Adipocyte (in vitro differentiated cells): ENCODE data around the gene CHN2.

ENCODE experiments used
- DNase-seq: peaks from one replicate; pipeline ENCODE4 v3.0.0-alpha.2; 2015; ENCODE audit warnings: low read depth
- H3K27me3 ChIP-seq: replicated peaks from 2 replicates; pipeline ENCODE4 v1.7.0; 2013; ENCODE audit warnings: mild to moderate bottlenecking, low read length, moderate library complexity; ENCODE audit not compliant: control insufficient read depth, insufficient read depth
- H3K36me3 ChIP-seq: 2 replicates; pipeline ENCODE4 v1.7.0; 2013; ENCODE audit warnings: low read length, mild to moderate bottlenecking, moderate library complexity; ENCODE audit not compliant: control insufficient read depth, insufficient read depth, severe bottlenecking
- H3K4me1 ChIP-seq: 2 replicates; pipeline ENCODE4 v1.7.0; 2013; ENCODE audit warnings: mild to moderate bottlenecking, low read length, moderate library complexity; ENCODE audit not compliant: control insufficient read depth, insufficient read depth
- H3K4me3 ChIP-seq: 2 replicates; pipeline ENCODE4 v1.7.0; 2013; ENCODE audit warnings: mild to moderate bottlenecking, low read length, moderate library complexity
- H3K9ac ChIP-seq: 2 replicates; pipeline ENCODE4 v1.7.0; 2013; ENCODE audit warnings: mild to moderate bottlenecking, low read length, moderate library complexity
- H3K9me3 ChIP-seq: 2 replicates; pipeline ENCODE4 v1.7.0; 2013; ENCODE audit warnings: mild to moderate bottlenecking, low read length, moderate library complexity; ENCODE audit not compliant: control insufficient read depth

CHN2 gene

DNA sequence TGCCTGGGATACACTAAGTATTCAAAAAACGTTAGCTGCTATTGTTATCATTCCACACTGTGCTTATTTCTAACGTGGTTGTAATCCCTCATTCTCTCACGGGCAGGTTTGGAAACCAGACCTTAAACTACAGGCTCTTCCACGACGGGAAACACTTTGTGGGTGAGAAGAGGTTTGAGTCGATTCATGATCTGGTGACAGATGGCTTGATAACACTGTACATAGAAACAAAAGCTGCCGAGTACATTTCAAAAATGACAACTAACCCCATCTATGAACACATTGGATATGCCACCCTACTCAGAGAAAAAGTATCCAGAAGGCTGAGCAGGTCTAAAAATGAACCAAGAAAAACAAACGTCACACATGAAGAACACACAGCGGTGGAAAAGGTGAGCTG lies 205.9 kb downstream of the CHN2 start:
- no peak for DNase-seq
- Histone ChIP-seq H3K9ac (no peak overlapping the region), H3K36me3 (no peaks in the 10 kb centered on the region), H3K27me3 (peaks cover 3% of the 10 kb centered on the region), H3K4me3 (no peak overlapping the region), H3K4me1 (peaks cover 14% of the 10 kb centered on the region), H3K9me3 (no peaks in the 10 kb centered on the region)

DNA sequence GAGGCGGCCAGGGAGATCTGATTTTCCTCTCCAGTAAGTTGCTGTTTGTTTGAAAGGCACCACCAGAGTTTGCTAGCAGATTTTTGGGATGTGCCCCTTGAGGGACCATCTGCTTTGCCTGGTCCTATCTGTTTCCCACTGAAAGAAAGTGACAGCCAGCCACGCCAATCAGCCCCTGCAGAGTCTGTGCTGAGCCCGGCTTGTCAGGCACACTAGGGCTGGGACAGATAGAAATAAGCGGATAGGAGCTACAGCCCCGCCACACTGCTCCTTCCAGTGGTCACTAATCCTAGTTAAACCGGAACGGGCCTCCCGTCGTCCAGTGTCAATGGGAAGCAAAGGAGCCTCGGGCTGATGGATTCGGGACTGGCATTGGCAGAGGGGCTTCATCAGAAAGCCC lies 207.2 kb downstream of the CHN2 start:
- Histone ChIP-seq H3K9me3 (no peaks in the 10 kb centered on the region), H3K4me3 (no peak overlapping the region), H3K4me1 (peaks cover 18% of the 10 kb centered on the region), H3K9ac (no peak overlapping the region), H3K27me3 (peaks cover 7% of the 10 kb centered on the region), H3K36me3 (no peaks in the 10 kb centered on the region)
- no peak for DNase-seq

DNA sequence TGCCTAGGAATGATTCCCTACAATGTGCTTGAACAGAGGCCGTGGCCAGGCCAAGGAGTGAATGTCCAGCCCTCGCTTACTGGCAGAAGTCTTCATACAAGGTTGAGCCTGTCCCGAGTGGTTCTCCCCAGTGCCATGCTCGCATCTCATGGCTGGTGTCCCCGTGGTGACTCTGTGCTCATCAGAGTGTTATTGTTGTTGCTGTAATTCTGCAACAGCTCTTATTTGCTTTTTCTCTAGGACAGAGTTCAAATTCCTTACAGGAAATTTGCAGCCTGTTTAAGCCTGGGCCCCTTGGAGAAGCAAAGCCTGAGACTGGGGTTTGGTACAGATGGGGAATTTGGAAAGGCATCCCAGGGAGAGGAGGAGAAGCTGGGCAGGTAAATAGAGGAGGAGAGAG lies 211.3 kb downstream of the CHN2 start:
- no peak overlapping the region for H3K4me3 ChIP-seq
- H3K27me3 ChIP-seq = peaks cover 8% of the 10 kb centered on the region
- no peak for DNase-seq
- H3K9ac ChIP-seq = no peak overlapping the region
- no peaks in the 10 kb centered on the region for H3K9me3 ChIP-seq
- no peaks in the 10 kb centered on the region for H3K36me3 ChIP-seq
- peaks cover 8% of the 10 kb centered on the region for H3K4me1 ChIP-seq

DNA sequence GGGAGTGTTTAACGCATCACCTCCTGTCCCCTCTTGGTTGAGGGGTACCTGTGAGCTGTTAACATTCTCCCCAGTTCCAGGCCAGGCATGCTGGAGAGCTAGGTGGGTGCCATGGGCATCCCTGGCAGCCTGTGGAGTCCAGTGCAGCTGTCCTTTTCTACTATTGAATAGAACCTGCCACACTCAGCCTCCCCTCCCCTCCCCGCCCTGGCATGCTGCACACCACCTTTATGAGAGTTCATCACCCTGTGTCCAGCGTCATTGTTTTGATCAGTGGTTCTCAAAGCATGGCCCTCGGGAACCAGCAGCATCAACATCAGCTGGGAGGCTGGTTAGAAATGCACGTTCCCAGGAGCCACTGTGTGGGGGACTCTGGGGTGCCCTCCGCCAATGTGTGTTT lies 211.8 kb downstream of the CHN2 start:
- H3K9ac ChIP-seq = no peak overlapping the region
- H3K4me3 ChIP-seq = no peak overlapping the region
- peaks cover 8% of the 10 kb centered on the region for H3K27me3 ChIP-seq
- DNase-seq = no peak
- no peaks in the 10 kb centered on the region for H3K36me3 ChIP-seq
- peaks cover 8% of the 10 kb centered on the region for H3K4me1 ChIP-seq
- H3K9me3 ChIP-seq = no peaks in the 10 kb centered on the region

DNA sequence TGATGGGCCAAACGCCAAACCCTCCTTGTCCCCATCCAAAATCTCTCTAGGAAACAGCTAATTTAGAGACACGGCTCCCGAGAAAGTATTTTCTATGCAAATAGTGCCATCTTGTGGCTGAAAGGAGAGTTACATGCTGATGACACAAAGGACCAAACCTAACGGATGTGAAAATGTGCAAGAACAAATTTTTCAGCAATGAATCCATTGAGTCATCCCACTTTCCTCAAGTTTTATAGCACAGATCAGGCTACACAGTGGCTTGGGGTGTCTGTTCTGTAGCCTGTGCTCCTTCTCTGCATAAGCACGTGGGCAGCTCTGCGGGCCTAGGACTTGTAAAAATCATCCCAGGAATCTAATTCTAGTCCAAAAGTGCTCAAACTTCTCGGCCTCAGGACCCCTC lies 214.3 kb downstream of the CHN2 start:
- peaks cover 8% of the 10 kb centered on the region for H3K4me1 ChIP-seq
- peak; percentile 91 for DNase-seq
- no peaks in the 10 kb centered on the region for H3K36me3 ChIP-seq

DNA sequence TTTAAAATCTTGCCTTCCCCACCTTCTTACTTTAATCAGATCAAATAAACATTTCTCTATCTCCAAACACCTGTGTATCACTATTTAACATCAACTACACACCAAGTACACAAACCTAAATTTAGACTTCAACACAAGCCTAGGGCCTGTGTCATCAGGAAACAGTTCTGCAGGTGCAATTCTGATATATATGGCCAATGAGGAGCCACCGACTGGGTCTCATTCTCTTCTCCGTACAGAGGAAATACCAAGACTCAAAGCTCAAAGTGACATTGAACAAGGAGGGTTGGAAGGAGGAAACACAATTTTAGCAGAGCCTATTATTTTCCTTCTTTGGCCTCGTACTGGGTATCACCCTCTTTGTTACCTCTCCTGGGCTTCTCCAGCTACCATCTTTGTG lies 216.4 kb downstream of the CHN2 start:
- no peaks in the 10 kb centered on the region for H3K9me3 ChIP-seq
- no peaks in the 10 kb centered on the region for H3K36me3 ChIP-seq
- H3K4me3 ChIP-seq = no peak overlapping the region
- no peak overlapping the region for H3K9ac ChIP-seq
- no peak for DNase-seq
- peaks cover 5% of the 10 kb centered on the region for H3K4me1 ChIP-seq
- H3K27me3 ChIP-seq = peaks cover 11% of the 10 kb centered on the region

More for the DNA sequence above, 214.3 kb downstream of the CHN2 start:
- Histone ChIP-seq H3K9ac (no peak overlapping the region), H3K27me3 (peaks cover 8% of the 10 kb centered on the region), H3K4me3 (no peak overlapping the region), H3K9me3 (no peaks in the 10 kb centered on the region)

DNA sequence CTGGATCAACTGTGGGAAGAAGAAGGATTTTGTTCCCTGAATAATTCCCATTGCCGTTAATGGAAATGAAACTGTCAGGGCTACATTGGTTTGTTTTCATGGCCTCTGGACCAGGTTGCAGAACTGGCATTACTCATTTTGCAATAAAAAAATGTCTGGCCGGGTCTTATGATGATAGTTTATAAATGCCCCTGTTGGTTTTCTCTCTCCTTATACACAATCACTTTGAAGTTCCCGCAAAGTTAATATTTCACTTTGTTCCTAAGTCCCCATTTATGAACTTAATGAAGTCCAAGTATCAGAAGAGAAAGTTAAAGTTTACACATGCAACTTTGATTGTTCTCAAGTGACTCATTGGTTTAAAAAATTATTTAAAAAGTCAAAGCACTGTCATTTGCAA lies 218.3 kb downstream of the CHN2 start:
- Histone ChIP-seq H3K4me1 (peaks cover 2% of the 10 kb centered on the region), H3K36me3 (no peaks in the 10 kb centered on the region), H3K9ac (no peak overlapping the region), H3K27me3 (peaks cover 3% of the 10 kb centered on the region), H3K4me3 (no peak overlapping the region), H3K9me3 (no peaks in the 10 kb centered on the region)
- DNase-seq = no peak

DNA sequence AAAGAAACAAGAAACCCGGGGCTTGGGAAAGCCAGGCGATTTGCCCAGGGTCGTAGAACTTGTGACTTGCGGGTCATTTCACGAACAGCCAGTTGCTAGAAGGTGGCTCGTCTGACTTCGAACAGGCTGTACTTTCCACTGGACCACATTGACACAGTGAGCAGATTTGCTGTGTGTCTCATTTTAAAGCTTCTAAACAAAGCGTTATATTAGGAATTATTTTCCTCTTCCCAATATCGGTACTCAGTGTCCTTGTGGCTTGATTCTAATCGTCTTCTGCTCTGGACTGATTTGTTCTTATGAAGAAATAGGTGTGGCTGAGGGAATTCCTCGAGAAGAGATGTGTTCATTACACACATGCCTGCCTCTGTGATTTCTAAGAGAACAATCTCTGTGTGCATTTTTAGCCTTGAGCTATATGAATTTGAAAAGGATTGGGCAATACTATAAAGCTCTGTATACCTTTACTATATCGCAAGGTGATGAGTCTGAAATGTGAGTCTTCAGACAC lies 219.1 kb downstream of the CHN2 start:
- Histone ChIP-seq H3K4me1 (peaks cover 2% of the 10 kb centered on the region), H3K27me3 (peaks cover 3% of the 10 kb centered on the region), H3K36me3 (no peaks in the 10 kb centered on the region), H3K9me3 (no peaks in the 10 kb centered on the region), H3K4me3 (no peak overlapping the region), H3K9ac (no peak overlapping the region)
- peak; percentile 16 for DNase-seq

DNA sequence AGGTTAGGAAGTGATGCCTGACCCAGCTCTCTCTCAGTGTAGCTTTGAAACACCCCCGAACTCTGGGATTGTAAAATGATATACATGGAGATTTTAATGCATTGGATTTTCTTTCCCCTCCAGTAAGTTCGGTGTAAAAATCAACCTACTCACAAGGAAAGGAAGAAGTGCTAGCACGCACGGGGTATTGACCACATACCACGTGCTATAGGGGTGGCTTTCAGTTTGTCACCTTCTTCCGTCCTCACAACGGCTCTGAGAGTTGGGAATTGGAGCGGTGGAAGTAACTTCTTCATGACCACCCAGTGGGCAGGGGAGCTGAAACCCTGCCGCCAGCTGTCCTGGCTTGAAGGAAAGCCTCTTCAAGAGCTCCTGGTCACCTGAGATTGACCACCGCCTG lies 219.6 kb downstream of the CHN2 start:
- no peak for DNase-seq
- H3K9ac ChIP-seq = no peak overlapping the region
- H3K4me3 ChIP-seq = no peak overlapping the region
- H3K27me3 ChIP-seq = peaks cover 3% of the 10 kb centered on the region
- no peaks in the 10 kb centered on the region for H3K4me1 ChIP-seq
- H3K36me3 ChIP-seq = no peaks in the 10 kb centered on the region
- no peaks in the 10 kb centered on the region for H3K9me3 ChIP-seq

DNA sequence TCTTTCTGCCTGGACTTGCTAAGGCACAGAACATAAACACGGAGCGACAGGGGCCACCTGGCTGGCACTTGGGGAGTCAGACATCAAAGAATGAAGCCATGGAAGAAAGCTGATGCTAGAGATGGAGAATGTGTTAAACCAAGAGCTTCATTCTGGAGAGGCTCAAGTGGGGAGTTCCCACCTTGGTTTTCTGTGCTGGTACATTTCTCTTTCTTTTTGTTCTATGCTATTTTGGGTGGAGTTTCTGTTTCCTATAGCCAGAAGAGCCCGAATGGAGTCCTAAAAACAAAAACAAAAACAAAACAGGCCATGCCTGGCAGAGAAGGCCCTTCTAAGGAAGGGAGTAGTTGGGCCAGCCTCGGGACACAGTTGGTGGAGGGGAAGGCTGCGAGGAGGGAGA lies 220.6 kb downstream of the CHN2 start:
- no peaks in the 10 kb centered on the region for H3K36me3 ChIP-seq
- no peak overlapping the region for H3K4me3 ChIP-seq
- peaks cover 3% of the 10 kb centered on the region for H3K27me3 ChIP-seq
- H3K9ac ChIP-seq = no peak overlapping the region
- H3K9me3 ChIP-seq = no peaks in the 10 kb centered on the region
- no peak for DNase-seq
- H3K4me1 ChIP-seq = no peaks in the 10 kb centered on the region

DNA sequence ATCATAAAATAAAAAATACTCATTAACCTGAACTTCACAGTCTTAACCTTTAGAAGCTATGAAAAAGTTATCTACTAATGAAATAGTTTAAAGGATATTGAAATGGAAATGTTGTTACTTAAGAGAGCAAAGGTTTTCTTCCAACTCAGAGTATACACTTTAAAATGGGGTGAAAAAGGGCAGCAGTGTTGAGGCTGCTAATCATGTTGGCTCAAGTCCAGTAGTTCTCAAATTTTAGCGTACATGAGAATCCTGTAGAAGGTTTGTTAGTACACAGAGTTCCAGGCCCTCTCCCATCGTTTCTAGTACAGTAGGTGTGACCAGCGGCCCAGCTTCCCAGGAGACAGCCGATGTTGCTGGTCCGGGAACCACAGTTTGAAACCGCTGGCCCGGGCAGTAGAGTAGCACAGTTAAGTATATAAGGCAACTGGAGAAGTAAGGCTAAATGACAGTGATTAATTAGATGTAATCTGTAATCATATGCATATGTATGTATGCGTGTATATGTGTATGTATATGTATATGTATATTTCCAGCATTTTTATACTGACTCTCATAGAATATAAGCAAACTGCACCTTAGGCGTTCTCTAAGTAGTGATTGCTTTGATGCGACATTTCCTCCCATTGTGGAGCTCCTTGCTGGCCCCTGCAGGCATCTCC lies 221.8 kb downstream of the CHN2 start:
- Histone ChIP-seq H3K4me3 (no peak overlapping the region), H3K4me1 (no peaks in the 10 kb centered on the region), H3K36me3 (no peaks in the 10 kb centered on the region), H3K9ac (no peak overlapping the region), H3K27me3 (peaks cover 3% of the 10 kb centered on the region), H3K9me3 (no peaks in the 10 kb centered on the region)
- no peak for DNase-seq

DNA sequence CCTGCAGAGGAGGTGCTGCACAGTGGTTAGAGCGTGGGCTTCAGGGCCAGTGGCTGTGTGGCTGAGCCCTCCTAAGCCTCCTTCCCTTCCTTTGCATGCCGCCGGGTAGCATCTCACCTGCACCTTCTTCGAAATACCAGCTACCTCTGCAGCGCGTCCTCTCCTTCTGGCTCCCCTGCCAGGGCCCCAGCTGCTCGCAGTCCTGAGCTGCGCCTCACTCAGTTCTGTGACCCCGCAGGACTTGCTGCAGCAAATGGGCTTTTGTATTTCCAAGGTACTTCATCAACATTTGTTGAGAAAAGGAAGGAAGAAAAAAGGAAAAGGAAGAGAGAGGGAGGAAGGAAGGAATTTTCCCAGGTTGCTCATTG lies 222.3 kb downstream of the CHN2 start:
- DNase-seq = no peak

More for the DNA sequence above, 222.3 kb downstream of the CHN2 start:
- Histone ChIP-seq H3K36me3 (no peaks in the 10 kb centered on the region), H3K4me3 (no peak overlapping the region), H3K4me1 (no peaks in the 10 kb centered on the region), H3K9ac (no peak overlapping the region), H3K27me3 (peaks cover 3% of the 10 kb centered on the region), H3K9me3 (no peaks in the 10 kb centered on the region)
